A673 (cell line): ENCODE data around the gene TMEM121B.

Source experiments
- EZH2 ChIP-seq: fragments of 200-600 bp; sonication (generic); IDR thresholded peaks from 2 replicates; pipeline ENCODE4 v1.6.1; 2017; ENCODE audit warnings: borderline replicate concordance, low read depth, mild to moderate bottlenecking, mixed read lengths, antibody characterized with exemption, low read length; ENCODE audit not compliant: poor library complexity, severe bottlenecking
- TF ChIP-seq, protein P1 (sequence below): fragments of 300-800, 200-600 bp; sonication (generic); conservative IDR thresholded peaks from 2 replicates; pipeline ENCODE4 v1.5.1; 2017; ENCODE audit warnings: low read depth, mild to moderate bottlenecking, antibody characterized with exemption, low read length, moderate library complexity, mixed read lengths

DNA sequence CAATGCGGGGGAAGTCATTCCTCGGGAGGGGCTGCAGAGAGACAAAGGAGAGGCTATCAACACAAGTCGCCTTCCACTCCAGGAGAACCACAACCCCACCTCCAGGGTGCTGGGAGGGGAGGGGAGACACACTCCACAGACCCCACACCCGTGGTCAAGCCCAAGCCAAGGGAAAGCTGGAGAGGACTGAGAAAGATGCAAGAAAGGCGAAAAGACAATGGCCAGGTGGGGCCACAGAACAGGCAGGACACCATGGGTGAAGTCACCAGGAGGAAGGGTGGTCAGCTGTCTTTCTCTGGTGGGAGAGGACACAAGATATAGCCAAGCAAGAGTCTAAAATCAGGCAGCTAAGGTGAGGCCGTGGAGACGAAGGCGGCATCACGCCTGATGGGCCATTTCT is 21.9 kb upstream of the TMEM121B start:
- TF ChIP-seq, protein P1, sequence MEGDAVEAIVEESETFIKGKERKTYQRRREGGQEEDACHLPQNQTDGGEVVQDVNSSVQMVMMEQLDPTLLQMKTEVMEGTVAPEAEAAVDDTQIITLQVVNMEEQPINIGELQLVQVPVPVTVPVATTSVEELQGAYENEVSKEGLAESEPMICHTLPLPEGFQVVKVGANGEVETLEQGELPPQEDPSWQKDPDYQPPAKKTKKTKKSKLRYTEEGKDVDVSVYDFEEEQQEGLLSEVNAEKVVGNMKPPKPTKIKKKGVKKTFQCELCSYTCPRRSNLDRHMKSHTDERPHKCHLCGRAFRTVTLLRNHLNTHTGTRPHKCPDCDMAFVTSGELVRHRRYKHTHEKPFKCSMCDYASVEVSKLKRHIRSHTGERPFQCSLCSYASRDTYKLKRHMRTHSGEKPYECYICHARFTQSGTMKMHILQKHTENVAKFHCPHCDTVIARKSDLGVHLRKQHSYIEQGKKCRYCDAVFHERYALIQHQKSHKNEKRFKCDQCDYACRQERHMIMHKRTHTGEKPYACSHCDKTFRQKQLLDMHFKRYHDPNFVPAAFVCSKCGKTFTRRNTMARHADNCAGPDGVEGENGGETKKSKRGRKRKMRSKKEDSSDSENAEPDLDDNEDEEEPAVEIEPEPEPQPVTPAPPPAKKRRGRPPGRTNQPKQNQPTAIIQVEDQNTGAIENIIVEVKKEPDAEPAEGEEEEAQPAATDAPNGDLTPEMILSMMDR = no peak
- no peak for TF ChIP-seq EZH2
